ENCODE measurements around the gene ANP32A.

DNA sequence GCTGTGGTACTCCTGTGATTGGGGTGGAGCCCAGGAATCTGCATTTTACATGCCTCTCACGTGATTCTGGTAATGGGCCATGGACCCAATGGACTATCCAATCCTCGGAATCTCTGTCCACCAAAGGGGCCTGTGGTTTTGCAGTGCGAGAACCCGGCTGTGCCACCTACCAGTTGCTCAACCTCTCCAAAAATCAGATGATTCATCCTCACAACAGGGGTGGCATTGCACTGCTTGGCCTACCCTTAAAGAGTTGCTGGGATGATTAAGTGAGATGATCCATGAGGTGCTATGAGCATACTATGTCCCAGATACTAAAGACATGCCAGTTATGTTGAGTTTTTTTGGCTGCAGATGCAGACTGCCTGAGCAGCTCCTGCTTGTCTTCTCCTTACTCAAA lies 5.1 kb downstream of the ANP32A start:
- TF ChIP-seq EZH2 (IDR thresholded peaks at IDR 0.05; ENCODE audit: borderline replicate concordance, low read depth, low read length, severe bottlenecking), result no peak
- TF ChIP-seq, protein P1, sequence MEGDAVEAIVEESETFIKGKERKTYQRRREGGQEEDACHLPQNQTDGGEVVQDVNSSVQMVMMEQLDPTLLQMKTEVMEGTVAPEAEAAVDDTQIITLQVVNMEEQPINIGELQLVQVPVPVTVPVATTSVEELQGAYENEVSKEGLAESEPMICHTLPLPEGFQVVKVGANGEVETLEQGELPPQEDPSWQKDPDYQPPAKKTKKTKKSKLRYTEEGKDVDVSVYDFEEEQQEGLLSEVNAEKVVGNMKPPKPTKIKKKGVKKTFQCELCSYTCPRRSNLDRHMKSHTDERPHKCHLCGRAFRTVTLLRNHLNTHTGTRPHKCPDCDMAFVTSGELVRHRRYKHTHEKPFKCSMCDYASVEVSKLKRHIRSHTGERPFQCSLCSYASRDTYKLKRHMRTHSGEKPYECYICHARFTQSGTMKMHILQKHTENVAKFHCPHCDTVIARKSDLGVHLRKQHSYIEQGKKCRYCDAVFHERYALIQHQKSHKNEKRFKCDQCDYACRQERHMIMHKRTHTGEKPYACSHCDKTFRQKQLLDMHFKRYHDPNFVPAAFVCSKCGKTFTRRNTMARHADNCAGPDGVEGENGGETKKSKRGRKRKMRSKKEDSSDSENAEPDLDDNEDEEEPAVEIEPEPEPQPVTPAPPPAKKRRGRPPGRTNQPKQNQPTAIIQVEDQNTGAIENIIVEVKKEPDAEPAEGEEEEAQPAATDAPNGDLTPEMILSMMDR (IDR thresholded peaks at IDR 0.05; ENCODE audit: borderline replicate concordance, extremely low read depth, low read length, poor library complexity, severe bottlenecking), result no peak

All from DND-41 (cell line).